SHP77 (cell line): ENCODE measurements around the gene KAT8.
"Not testable (repeated sequence)": the region's sequence is repeated elsewhere in the genome, so short reads cannot be mapped to it uniquely, and the experiment has no call there.

ENCODE experiments used
- DNase-seq, 2 experiments: peaks; one replicate each; lab custom pipeline; 2025; lab: John Stamatoyannopoulos, UW

The KAT8 gene

GRCh38 chr16:31131841-31132271 is 14.4 kb downstream of the KAT8 start:
- no peak for DNase-seq

- no peak for DNase-seq
These were observed 15.0 kb downstream of the KAT8 start for GRCh38 chr16:31132303-31132979.

GRCh38 chr16:31133046-31133501 is 15.6 kb downstream of the KAT8 start:
- no peak for DNase-seq

- DNase-seq, result no peak
These were observed 16.7 kb downstream of the KAT8 start for GRCh38 chr16:31134091-31134571.

GRCh38 chr16:31134625-31135534 is 17.4 kb downstream of the KAT8 start:
- peak in 1 of 2 experiments; percentile 21 for DNase-seq

GRCh38 chr16:31135535-31136286 is 18.2 kb downstream of the KAT8 start, which contains the start of gene PRSS8:
Gene PRSS8 (minus strand): TSS chr16:31135727. CDS start chr16:31135498, 229 bp downstream.
- DNase-seq, result no peak

GRCh38 chr16:31136287-31136662 is 18.8 kb downstream of the KAT8 start:
- no peak for DNase-seq

GRCh38 chr16:31136822-31137499 is 19.5 kb downstream of the KAT8 start:
- DNase-seq, result not testable (repeated sequence)

GRCh38 chr16:31138621-31139578 is 21.4 kb downstream of the KAT8 start:
- DNase-seq, result no peak

- DNase-seq, result not testable (repeated sequence)
These were observed 23.6 kb downstream of the KAT8 start for GRCh38 chr16:31141071-31141469.

GRCh38 chr16:31141489-31142108 is 24.1 kb downstream of the KAT8 start:
- DNase-seq, result peak; percentile 53 to 66

- DNase-seq, result peak; percentile 99 to 100
These were observed 24.9 kb downstream of the KAT8 start for GRCh38 chr16:31142109-31143010.

- no peak for DNase-seq
These were observed 25.7 kb downstream of the KAT8 start for GRCh38 chr16:31143011-31143693.

GRCh38 chr16:31143694-31144148 is 26.3 kb downstream of the KAT8 start:
- no peak for DNase-seq

- not testable (repeated sequence) for DNase-seq
These were observed 27.0 kb downstream of the KAT8 start for GRCh38 chr16:31144418-31144817.

- DNase-seq, result no peak
These were observed 28.0 kb downstream of the KAT8 start for GRCh38 chr16:31145398-31145990.

- DNase-seq, result no peak
These were observed 30.1 kb downstream of the KAT8 start for GRCh38 chr16:31147574-31147973.
